HUES6 (cell line): ENCODE data around the gene MAD1L1.

Source experiments
- H3K27ac ChIP-seq: 2 replicates; pipeline ENCODE4 v1.7.0; 2013; ENCODE audit warnings: low read depth, mild to moderate bottlenecking, low read length, inconsistent platforms
- H3K27me3 ChIP-seq: 2 replicates; pipeline ENCODE4 v1.6.1; 2013; ENCODE audit warnings: low read length; ENCODE audit not compliant: control insufficient read depth, insufficient read depth
- H3K36me3 ChIP-seq: 2 replicates; pipeline ENCODE4 v1.6.1; 2013; ENCODE audit warnings: low read length; ENCODE audit not compliant: control insufficient read depth, insufficient read depth
- H3K4me1 ChIP-seq: 2 replicates; pipeline ENCODE4 v1.6.1; 2013; ENCODE audit warnings: low read length; ENCODE audit not compliant: control insufficient read depth, insufficient read depth
- H3K4me3 ChIP-seq: 2 replicates; pipeline ENCODE4 v1.5.1; 2013; ENCODE audit warnings: low read depth, low read length
- H3K9ac ChIP-seq: one replicate; pipeline ENCODE4 v1.6.1; 2013; ENCODE audit warnings: mild to moderate bottlenecking, low read length
- H3K9me3 ChIP-seq: 2 replicates; pipeline ENCODE4 v1.6.1; 2013; ENCODE audit warnings: low read depth, low read length; ENCODE audit not compliant: control insufficient read depth, insufficient read depth

MAD1L1 gene

DNA sequence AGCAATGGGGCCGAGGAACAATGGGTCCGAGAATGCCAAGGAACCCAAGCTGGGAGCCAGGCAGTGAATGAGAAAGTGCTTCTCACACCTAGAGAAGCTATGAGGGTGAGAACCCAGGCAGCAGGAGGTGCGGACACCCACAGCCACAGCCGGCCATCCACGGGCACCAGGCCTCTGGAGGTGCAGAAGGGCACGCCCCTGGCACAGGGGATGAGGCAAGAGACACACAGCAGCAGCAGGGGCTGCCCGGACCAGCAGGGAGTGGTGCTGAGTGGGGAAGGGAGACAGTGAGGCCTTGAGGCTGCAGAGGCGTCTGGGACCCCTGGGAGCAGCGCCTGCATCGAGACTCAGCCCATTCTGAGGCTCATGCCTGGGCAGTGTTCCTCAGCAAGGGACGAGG is 135.3 kb downstream of the MAD1L1 start:
- H3K36me3 ChIP-seq, result peaks cover 3% of the 10 kb centered on the region; the same call in 1 of the 2 replicates
- H3K4me1 ChIP-seq, result peaks cover 3% of the 10 kb centered on the region; the same call in 1 of the 2 replicates
- H3K27me3 ChIP-seq, result no peaks in the 10 kb centered on the region
- 0 out of 2 replicates have a peak overlapping the region, but pooled peaks have one; percentile 7 for H3K27ac ChIP-seq
- H3K4me3 ChIP-seq, result no peak overlapping the region
- no peaks in the 10 kb centered on the region for H3K9me3 ChIP-seq
- H3K9ac ChIP-seq, result no peak overlapping the region

DNA sequence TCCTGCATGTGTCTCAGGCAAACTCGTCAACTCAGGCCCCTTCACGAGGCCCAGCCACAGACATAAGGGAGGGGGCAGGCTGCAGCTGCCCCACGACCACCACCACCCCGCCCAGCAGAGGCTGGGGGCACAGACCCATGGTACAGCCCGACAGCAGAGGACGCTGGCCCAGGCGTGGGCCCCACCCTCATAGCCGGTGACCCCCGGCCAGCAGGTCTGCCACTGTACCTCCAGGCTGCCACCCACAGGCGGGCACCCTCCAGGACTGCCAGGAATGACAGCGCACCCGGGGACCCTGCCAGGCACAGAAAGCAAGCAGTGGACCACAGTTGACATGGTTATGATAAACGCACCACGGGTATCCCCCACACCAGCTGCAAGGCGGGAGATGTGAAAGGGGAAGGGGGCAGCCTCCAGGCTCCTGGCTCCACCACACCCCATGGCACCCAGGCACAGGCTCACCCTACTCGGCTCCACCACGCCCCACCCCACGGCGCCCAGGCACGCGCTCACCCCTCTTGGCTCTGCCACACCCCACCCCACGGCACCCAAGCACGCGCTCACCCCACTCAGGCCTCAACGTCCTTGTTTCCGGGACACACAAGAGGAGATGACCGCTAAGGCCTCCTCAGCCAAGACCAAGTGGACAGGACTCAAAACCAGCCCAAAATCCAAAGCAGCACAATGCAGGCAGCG is 135.9 kb downstream of the MAD1L1 start:
- H3K4me1 ChIP-seq, result peaks cover 3% of the 10 kb centered on the region; the same call in 1 of the 2 replicates
- H3K9me3 ChIP-seq, result peaks cover 4% of the 10 kb centered on the region; the same call in 1 of the 2 replicates
- H3K4me3 ChIP-seq, result no peak overlapping the region
- no peak overlapping the region for H3K9ac ChIP-seq
- H3K36me3 ChIP-seq, result peaks cover 3% of the 10 kb centered on the region; the same call in 1 of the 2 replicates
- H3K27ac ChIP-seq, result no peak overlapping the region
- H3K27me3 ChIP-seq, result no peaks in the 10 kb centered on the region

DNA sequence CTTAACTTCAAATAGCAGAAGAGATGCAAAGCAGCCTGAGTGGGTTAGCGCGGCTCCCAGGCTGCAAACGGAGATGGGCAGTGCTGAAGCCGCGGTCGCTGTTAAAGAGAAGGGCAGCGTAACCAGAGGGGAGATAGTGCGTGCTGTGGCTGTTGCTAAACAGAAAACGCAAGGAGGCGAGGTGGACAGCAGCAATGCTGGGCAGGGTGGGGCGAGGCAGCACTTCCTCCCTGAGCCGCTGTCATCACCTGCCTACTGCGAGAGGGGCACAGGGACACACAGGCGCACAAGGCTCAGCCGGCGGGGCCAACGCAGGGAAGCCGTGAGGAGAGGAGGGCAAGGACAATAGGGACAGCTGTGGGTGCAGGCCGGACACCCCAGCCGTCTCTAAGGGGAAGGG is 137.3 kb downstream of the MAD1L1 start:
- Histone ChIP-seq H3K4me3 (no peak overlapping the region), H3K4me1 (peaks cover 3% of the 10 kb centered on the region; the same call in 1 of the 2 replicates), H3K9me3 (peaks cover 5% of the 10 kb centered on the region; the same call in 1 of the 2 replicates), H3K9ac (no peak overlapping the region), H3K36me3 (peaks cover 5% of the 10 kb centered on the region), H3K27ac (no peak overlapping the region), H3K27me3 (no peaks in the 10 kb centered on the region)

DNA sequence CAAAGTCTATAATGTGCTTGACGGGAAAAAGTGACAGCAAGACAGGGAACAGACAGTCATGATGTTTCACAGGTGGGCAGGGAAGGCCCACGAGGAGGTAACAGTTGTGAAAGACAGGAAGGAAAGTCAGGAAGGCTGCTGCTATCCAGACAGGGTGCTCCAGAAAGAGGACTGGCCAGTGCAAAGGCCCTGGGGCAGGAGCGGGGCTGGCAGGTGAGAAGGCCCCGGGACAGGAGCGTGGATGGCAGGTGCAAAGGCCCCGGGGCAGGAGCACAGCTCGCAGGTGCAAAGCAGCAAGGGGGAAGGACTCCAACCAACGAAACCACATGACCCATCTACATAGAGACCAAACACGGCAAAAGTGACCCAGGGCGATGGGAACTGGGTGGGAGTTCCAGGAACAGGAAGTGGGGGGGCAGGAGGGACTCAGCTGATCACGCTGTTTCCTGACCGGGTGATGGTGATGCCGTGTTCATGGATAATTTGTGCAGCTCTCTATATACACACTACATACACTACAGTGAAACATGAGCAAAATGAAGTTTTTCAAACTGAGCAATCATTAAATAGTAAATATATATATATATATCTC is 138.2 kb downstream of the MAD1L1 start:
- Histone ChIP-seq H3K9me3 (peaks cover 5% of the 10 kb centered on the region; the same call in 1 of the 2 replicates), H3K4me1 (no peaks in the 10 kb centered on the region; the same call in 1 of the 2 replicates), H3K27ac (no peak overlapping the region), H3K4me3 (no peak overlapping the region), H3K9ac (no peak overlapping the region), H3K36me3 (peaks cover 7% of the 10 kb centered on the region), H3K27me3 (no peaks in the 10 kb centered on the region)

DNA sequence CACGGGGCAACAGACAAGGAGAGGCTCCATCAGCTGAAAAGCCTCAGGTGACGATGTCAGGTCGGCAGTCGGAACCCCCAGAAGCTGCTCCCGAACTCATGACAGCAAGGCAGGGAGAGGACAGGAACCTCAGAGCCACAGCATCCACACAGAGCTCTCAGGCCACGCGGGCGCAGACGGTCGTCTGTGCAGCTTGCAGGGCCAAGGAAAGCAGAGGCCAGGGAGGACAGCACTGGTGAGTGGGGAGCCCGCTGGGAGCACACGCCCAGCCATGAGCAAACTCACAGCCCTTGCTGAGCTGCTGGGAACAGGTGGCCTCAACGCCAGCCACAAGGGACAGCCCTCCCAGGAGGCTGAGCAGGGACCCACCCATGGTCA is 138.9 kb downstream of the MAD1L1 start:
- no peak overlapping the region for H3K9ac ChIP-seq
- H3K36me3 ChIP-seq, result peaks cover 7% of the 10 kb centered on the region

GRCh38 chr7:2093215-2093842 is 139.4 kb downstream of the MAD1L1 start:
- no peaks in the 10 kb centered on the region for H3K4me1 ChIP-seq
- no peaks in the 10 kb centered on the region for H3K27me3 ChIP-seq
- H3K9me3 ChIP-seq, result peaks cover 5% of the 10 kb centered on the region; the same call in 1 of the 2 replicates
- H3K4me3 ChIP-seq, result no peak overlapping the region
- H3K36me3 ChIP-seq, result peaks cover 7% of the 10 kb centered on the region
- no peak overlapping the region for H3K9ac ChIP-seq
- no peak overlapping the region for H3K27ac ChIP-seq

More for the DNA sequence above, 138.9 kb downstream of the MAD1L1 start:
- Histone ChIP-seq H3K4me3 (no peak overlapping the region), H3K9me3 (peaks cover 5% of the 10 kb centered on the region; the same call in 1 of the 2 replicates), H3K27me3 (no peaks in the 10 kb centered on the region), H3K4me1 (no peaks in the 10 kb centered on the region; the same call in 1 of the 2 replicates), H3K27ac (no peak overlapping the region)

DNA sequence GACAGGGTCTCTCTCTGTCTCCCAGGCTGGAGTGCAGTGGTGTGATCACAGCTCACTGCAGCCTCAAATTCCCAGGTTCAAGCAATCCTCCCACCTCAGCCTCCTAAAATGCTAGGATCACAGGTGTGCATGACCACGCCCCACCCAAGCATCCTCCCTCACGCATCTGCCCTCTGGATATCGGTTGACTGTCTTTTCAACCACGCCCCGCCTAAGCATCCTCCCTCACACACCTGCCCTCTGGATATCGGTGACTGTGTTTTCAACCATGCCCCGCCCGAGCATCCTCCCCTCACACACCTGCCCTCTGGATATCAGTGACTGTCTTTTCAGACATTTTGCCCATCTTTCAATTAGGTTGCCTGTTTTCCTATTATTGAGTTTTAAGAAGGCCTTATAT is 140.5 kb downstream of the MAD1L1 start:
- Histone ChIP-seq H3K4me1 (no peaks in the 10 kb centered on the region), H3K9me3 (peaks cover 5% of the 10 kb centered on the region; the same call in 1 of the 2 replicates), H3K27me3 (no peaks in the 10 kb centered on the region), H3K36me3 (peaks cover 7% of the 10 kb centered on the region), H3K4me3 (no peak overlapping the region), H3K27ac (no peak overlapping the region), H3K9ac (no peak overlapping the region)

GRCh38 chr7:2090526-2091520 is 141.9 kb downstream of the MAD1L1 start:
- H3K27me3 ChIP-seq, result no peaks in the 10 kb centered on the region
- H3K27ac ChIP-seq, result no peak overlapping the region
- H3K9me3 ChIP-seq, result peaks cover 5% of the 10 kb centered on the region; the same call in 1 of the 2 replicates
- no peak overlapping the region for H3K9ac ChIP-seq
- H3K36me3 ChIP-seq, result peaks cover 7% of the 10 kb centered on the region
- no peaks in the 10 kb centered on the region for H3K4me1 ChIP-seq
- H3K4me3 ChIP-seq, result no peak overlapping the region

DNA sequence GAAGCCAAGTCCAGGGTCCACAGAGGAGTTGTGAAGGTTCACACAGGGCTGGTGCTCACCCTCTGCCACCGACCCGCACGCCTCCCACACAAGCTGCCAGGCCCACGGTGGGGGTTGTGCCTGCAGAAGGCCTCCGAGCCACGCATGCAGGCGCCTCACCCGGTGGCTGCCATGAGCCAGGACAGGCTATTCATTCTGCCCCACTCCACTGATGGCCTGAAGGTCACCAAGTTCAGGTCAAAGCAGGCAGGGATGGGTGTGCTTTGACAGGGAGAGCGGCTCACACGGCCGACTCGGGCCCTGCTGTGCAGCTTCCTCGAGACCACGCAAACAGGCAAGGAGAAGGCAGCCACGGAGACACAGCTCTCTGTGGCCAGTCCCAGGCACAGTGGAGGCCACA is 143.9 kb downstream of the MAD1L1 start:
- H3K4me3 ChIP-seq, result no peak overlapping the region
- peaks cover 9% of the 10 kb centered on the region for H3K36me3 ChIP-seq

GRCh38 chr7:2087744-2088143 is 145.0 kb downstream of the MAD1L1 start:
- Histone ChIP-seq H3K4me1 (peaks cover 2% of the 10 kb centered on the region; the same call in 1 of the 2 replicates), H3K4me3 (no peak overlapping the region), H3K27ac (no peak overlapping the region), H3K27me3 (no peaks in the 10 kb centered on the region), H3K36me3 (peaks cover 12% of the 10 kb centered on the region), H3K9ac (no peak overlapping the region), H3K9me3 (peaks cover 5% of the 10 kb centered on the region; the same call in 1 of the 2 replicates)

More for the DNA sequence above, 143.9 kb downstream of the MAD1L1 start:
- Histone ChIP-seq H3K9me3 (peaks cover 5% of the 10 kb centered on the region; the same call in 1 of the 2 replicates), H3K9ac (no peak overlapping the region), H3K27ac (no peak overlapping the region), H3K4me1 (no peaks in the 10 kb centered on the region), H3K27me3 (no peaks in the 10 kb centered on the region)
